Stimulated activated naive CD4-positive, alpha-beta T cell (primary cell): ENCODE measurements around the gene CDK5RAP1.

Experiments used
- DNase-seq, 6 experiments: peaks; one replicate each; lab custom pipeline; 2025; lab: John Stamatoyannopoulos, UW

CDK5RAP1 gene

GRCh38 chr20:33333616-33334015 lies 67.7 kb downstream of the CDK5RAP1 start:
- no peak for DNase-seq

GRCh38 chr20:33332905-33333456 lies 68.3 kb downstream of the CDK5RAP1 start:
- no peak for DNase-seq

- DNase-seq: no peak
These were observed 72.9 kb downstream of the CDK5RAP1 start for GRCh38 chr20:33328157-33329137.

GRCh38 chr20:33325350-33325749 lies 76.0 kb downstream of the CDK5RAP1 start:
- DNase-seq: no peak

DNA sequence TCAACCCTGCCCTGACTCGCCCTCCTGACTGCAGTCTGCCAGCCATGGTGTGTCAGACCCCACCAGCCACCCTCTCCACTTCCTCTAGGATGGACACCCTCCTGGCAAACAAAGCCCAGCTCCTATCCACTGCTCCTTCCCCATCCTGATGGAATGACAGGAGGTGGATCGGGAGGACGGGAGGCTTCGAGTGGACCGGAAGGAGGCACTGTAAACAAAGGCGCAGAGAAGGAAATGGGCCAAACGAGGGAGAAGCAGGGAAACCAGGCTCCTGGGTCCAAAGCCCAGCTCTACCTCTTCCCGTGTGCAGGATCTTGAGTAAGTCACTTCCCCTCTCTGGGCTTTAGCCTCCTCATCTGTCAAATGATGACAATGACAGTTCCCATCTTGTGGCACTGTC lies 78.1 kb downstream of the CDK5RAP1 start:
- no peak for DNase-seq

DNA sequence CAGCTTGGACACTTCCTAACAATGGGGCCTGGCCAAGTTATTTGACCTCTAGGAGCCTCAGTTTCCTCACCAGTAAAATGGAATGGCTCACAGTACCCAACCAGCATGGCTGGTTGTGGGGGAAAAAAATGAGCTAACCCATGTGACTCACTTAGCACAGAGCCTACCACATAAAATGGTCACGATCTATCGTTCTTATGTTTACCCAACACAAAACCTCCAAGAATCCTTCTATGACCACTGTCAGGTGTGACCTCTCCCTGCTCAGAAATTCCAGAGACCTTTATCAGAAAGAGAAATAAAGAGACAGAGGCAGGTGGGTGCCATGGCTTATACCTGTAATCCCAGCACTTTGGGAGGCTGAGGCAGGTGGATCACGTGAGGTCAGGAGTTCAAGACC lies 78.9 kb downstream of the CDK5RAP1 start:
- DNase-seq: no peak

GRCh38 chr20:33320006-33320405 lies 81.3 kb downstream of the CDK5RAP1 start:
- no peak for DNase-seq

GRCh38 chr20:33318096-33318429 lies 83.3 kb downstream of the CDK5RAP1 start:
- DNase-seq: no peak

DNA sequence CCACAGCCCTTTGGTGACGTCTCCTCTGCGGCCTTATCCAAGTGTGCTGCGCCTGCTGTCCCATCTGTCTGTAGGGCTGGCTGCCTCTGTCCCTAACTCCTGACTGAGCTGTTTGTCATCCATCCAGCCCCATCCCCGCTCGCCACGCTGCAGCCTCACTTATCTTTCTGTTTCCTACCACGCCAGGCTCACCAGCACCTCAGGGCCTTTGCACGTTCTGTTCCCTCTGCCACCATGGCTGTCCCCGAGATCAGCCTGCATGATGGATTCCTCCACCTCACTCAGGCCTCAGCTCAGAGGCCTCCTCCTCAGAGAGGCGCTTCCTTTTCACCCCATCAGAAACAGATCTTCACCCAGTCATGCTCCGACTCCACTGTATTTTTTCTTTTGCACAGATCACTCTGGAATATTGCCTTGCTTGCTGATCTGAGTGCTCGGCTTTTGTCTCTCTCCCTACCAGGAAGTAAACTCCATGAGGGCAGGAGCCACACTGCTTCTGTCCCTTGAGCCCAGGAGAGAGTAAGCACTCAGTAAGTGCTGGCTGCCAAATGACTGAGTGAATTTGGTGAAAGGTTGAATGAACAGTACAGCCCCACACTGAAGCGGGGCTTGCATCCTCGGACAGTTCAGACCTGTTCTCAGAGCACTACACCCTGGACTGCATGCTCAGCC lies 83.8 kb downstream of the CDK5RAP1 start:
- no peak for DNase-seq

DNA sequence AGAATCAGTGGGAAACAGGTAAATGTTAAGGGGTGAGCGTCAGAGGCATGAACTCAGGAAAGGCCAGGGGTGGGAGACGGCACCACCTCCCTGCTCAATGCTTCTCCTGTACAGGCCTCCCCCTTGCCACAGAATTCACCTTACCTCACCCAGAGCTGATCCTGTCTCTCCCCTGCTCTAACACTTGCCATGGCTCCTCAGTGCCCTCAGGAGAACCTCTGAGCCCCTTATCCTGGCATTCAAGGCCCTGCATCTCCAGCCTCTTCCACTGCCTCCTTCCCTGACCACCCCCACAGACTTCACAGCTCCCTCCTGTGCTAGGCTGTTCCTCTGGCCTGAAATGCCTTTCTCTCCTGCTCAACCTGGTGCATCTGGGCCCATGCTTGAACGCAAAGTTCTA lies 84.4 kb downstream of the CDK5RAP1 start:
- DNase-seq: no peak

DNA sequence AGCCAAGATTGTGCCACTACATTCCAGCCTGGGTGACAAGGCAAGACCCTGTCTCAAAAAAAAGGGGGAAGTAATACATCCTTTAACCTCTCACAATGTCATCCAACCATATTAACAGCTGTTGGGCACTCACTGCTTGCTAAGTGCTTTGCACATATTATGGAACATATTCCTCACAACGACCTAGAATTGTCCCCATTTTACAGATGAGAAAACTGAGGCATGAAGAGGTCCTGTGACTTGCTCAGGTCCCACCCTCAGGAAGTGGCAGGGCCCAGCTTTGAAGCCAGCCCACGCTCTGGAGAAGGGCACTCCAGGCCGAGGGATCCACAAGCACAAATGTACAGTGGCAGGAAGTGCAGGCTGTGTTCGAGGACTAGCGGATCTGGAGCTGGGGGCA lies 85.0 kb downstream of the CDK5RAP1 start:
- no peak for DNase-seq

GRCh38 chr20:33313686-33314314 lies 87.5 kb downstream of the CDK5RAP1 start:
- no peak for DNase-seq

- DNase-seq: no peak
These were observed 88.7 kb downstream of the CDK5RAP1 start for GRCh38 chr20:33312583-33312982.

GRCh38 chr20:33311996-33312395 lies 89.3 kb downstream of the CDK5RAP1 start:
- DNase-seq: no peak

DNA sequence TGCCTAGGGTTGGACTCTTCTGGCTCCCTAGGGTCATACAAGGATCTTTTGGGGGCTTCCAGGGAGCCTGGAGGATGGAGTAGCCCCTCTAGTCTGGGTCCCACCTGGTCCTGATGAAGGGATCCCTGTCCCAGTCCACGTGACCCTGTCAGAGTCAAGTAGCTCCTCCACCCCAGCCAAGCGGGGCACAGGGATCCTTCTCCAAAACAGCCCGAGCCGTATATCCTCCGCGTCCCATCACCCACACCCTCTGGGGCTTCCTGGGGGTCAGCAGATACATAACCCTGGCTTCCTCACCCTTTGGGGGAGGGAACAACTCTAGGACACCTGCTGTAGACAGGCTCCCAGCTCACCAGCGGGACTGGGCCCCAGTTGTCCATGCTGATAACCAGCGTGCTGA lies 90.3 kb downstream of the CDK5RAP1 start:
- no peak for DNase-seq

DNA sequence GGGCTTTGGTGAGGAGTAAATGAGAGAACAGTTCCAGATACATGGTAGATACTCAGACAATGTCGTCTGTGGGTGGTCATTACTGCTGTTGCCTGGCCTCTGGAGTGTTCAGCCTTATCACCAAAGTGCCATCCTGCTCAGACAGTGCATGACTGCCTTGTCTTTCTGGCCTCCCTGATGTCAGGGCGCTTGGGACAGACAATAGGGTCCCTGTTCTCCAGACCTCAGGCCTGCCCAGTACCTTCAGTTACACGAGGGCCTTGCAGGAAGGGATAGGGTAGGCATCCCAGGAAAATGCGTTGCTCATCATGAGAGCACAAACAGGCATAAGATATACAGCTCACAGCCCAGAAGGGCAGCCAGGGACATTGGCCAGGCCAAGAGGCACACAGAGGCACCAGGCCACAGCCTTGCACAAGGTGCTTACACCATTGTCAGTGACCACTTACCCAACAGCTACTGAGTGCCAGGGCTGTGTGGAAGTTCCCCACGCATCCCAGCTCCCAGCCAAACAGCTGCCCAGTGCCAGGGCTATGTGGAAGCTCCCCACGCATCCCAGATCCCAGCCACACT lies 90.9 kb downstream of the CDK5RAP1 start:
- no peak for DNase-seq

DNA sequence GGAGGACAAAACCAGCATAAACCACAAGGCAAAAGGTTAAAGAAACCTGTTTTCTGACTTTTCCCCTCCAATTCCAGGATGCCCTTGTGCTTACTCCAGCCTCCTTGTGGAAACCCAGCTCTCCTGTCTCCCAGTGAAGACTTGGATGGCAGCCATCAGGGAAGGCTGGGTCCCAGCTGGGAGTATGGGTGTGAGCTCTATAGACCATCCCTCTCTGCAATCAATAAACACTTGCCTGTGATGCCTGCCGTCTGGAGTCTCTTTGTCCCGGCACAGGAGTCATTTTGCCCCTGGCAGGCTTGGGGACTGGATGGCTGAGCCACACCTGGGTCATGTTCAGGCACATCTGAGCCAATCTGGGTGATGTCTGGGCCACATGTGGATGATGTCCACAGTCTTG lies 91.7 kb downstream of the CDK5RAP1 start:
- no peak for DNase-seq
